ENCODE data around the gene TNNI2. TPM values are rescaled to one million over a fixed set of nuclear protein-coding genes. Genes with fewer than 3 reads are reported as not detected.
A peak's percentile ranks its signal among the peaks of the same experiment; 100 is the strongest.

TNNI2 gene
- total and polyA plus RNA-seq, 2 donors (not counting 3 experiments of a cell fraction or from before 2014, with no cell fraction given) = not detected

GRCh38 chr11:1825039-1825740, 13.6 kb upstream of the TNNI2 start:
- ChIA-PET CTCF (interaction anchor here (0.7 to 5.4 kb wide), 4 partner anchors 29 to 331 kb away, joined by 3 to 50 read pairs (median 5); no protein-coding TSS in a partner anchor), POLR2A (no interaction called here)
- intact Hi-C loops (cut with micrococcal nuclease) (no loop called here), dilution Hi-C loops (cut with MboI; ENCODE audit: extremely low pct_ligation_motif_present, low sequenced_read_pairs) (no loop called here)
- no peak overlapping the region for H2AFZ ChIP-seq (ENCODE audit: low read depth, low read length)
- no peak for DNase-seq (ENCODE audit: low read depth, low spot score)
- no peaks in the 10 kb centered on the region for H3K9me3 ChIP-seq (replicated peaks; ENCODE audit: control insufficient read depth, insufficient read depth, low read length)
- no peak for FAIRE-seq
- H3K4me2 ChIP-seq (ENCODE audit: insufficient read depth, low read length) = no peak overlapping the region
- H3K79me2 ChIP-seq (ENCODE audit: control insufficient read depth, insufficient read depth, low read length) = no peaks in the 10 kb centered on the region
- TF ChIP-seq POLR2A (IDR thresholded peaks at IDR 0.05; ENCODE audit: low read depth, low read length) (no peak), MYC (IDR thresholded peaks at IDR 0.05; ENCODE audit: low read depth, low read length) (no peak), CTCF (IDR thresholded peaks at IDR 0.05; ENCODE audit: extremely low read depth in 1 of 2, insufficient read depth in 1 of 2, low read depth in 1 of 2, low read length in 2 of 2) (peak in 1 of 2 donors; percentile 63)
- H3K36me3 ChIP-seq (ENCODE audit: control insufficient read depth in 2 of 2, extremely low read depth in 1 of 2, insufficient read depth in 2 of 2, low read length in 2 of 2) = no peaks in the 10 kb centered on the region
- no peak overlapping the region for H3K27ac ChIP-seq (ENCODE audit: insufficient read depth, low read depth, low read length)
- no peak overlapping the region for H3K4me3 ChIP-seq (replicated peaks in 1 of 3; ENCODE audit: insufficient read depth in 1 of 3, low read depth in 1 of 3, low read length in 3 of 3)
- BruUV-seq (replicated peaks) = no TSS peak
- no peaks in the 10 kb centered on the region for H4K20me1 ChIP-seq (replicated peaks; ENCODE audit: control insufficient read depth, extremely low read depth, insufficient read depth, low read length)
- H3K27me3 ChIP-seq (ENCODE audit: control insufficient read depth in 2 of 2, insufficient read depth in 2 of 2, low read length in 2 of 2) = no peaks in the 10 kb centered on the region
- no peaks in the 10 kb centered on the region for H3K9me1 ChIP-seq (replicated peaks; ENCODE audit: control insufficient read depth, extremely low read depth, insufficient read depth, low read length)
- H3K9ac ChIP-seq (replicated peaks; ENCODE audit: extremely low read depth, insufficient read depth, low read length) = no peak overlapping the region
- peaks cover 3% of the 10 kb centered on the region for H3K4me1 ChIP-seq (ENCODE audit: control insufficient read depth, extremely low read depth, insufficient read depth, low read length)

DNA sequence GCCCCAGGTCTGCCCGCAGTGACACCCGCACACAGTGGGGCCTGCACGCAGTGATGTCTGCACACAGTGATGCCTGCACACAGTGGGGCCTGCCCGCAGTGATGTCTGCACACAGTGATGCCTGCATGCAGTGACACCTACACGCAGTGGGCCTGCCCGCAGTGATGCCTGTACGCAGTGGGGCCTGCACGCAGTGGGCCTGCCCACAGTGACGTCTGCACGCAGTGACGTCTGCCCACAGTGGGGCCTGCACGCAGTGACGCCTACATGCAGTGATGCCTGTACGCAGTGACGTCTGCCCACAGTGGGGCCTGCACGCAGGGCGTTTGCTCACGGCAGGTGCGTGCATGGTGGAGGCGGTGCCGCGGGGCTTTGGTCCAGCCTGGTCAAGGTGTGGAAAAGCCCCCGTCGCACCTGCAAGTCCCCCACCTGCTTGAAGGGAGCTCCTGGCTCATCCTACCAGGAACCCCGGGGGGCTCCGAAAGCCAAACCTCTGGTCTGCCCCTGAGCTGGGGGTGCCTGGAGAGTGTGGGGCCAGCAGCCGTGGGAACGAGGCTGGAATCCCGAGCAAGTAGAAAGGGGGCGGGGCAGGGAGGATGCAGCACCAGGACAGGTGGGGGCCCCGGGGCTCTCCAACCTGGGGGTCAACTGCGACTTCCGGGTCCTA, 12.9 kb upstream of the TNNI2 start:
- TF ChIP-seq FOS (IDR thresholded peaks at IDR 0.05; ENCODE audit: borderline replicate concordance, insufficient read depth, low read length) = no peak
- H3K27ac ChIP-seq (ENCODE audit: insufficient read depth, low read depth, low read length) = no peak overlapping the region
- ChIA-PET POLR2A (no interaction called here), CTCF (interaction anchor here (0.8 to 5.4 kb wide), 4 partner anchors 56 to 173 kb away, joined by 3 to 50 read pairs (median 6); no protein-coding TSS in a partner anchor)
- no TSS peak for BruUV-seq (replicated peaks)
- H3K79me2 ChIP-seq (ENCODE audit: control insufficient read depth, insufficient read depth, low read length) = no peaks in the 10 kb centered on the region
- FAIRE-seq (no peak), DNase-seq (ENCODE audit: low read depth, low spot score) (no peak)
- H3K9me1 ChIP-seq (replicated peaks; ENCODE audit: control insufficient read depth, extremely low read depth, insufficient read depth, low read length) = no peaks in the 10 kb centered on the region
- no peaks in the 10 kb centered on the region for H3K27me3 ChIP-seq (ENCODE audit: control insufficient read depth in 2 of 2, insufficient read depth in 2 of 2, low read length in 2 of 2)
- no peak overlapping the region for H3K4me3 ChIP-seq (replicated peaks in 1 of 3; ENCODE audit: insufficient read depth in 1 of 3, low read depth in 1 of 3, low read length in 3 of 3)
- intact Hi-C loops (cut with micrococcal nuclease) = no loop called here
- no peak overlapping the region for H3K9ac ChIP-seq (replicated peaks; ENCODE audit: extremely low read depth, insufficient read depth, low read length)
- no peaks in the 10 kb centered on the region for H4K20me1 ChIP-seq (replicated peaks; ENCODE audit: control insufficient read depth, extremely low read depth, insufficient read depth, low read length)
- no peak overlapping the region for H3K4me2 ChIP-seq (ENCODE audit: insufficient read depth, low read length)
- dilution Hi-C loops (cut with MboI; ENCODE audit: extremely low pct_ligation_motif_present, low sequenced_read_pairs) = no loop called here
- peaks cover 3% of the 10 kb centered on the region for H3K4me1 ChIP-seq (ENCODE audit: control insufficient read depth, extremely low read depth, insufficient read depth, low read length)
- no peaks in the 10 kb centered on the region for H3K9me3 ChIP-seq (replicated peaks; ENCODE audit: control insufficient read depth, insufficient read depth, low read length)
- H3K36me3 ChIP-seq (ENCODE audit: control insufficient read depth in 2 of 2, extremely low read depth in 1 of 2, insufficient read depth in 2 of 2, low read length in 2 of 2) = no peaks in the 10 kb centered on the region
- no peak overlapping the region for H2AFZ ChIP-seq (ENCODE audit: low read depth, low read length)
